CD4-positive, alpha-beta memory T cell (primary cell): ENCODE results near the gene DLG4. TPM values are rescaled to one million over a fixed set of nuclear protein-coding genes. Genes with fewer than 3 reads are reported as not detected.

Experiments used
- CTCF ChIA-PET: fragments of 350-600 bp; sonication (Branson Sonifier 250); formaldehyde crosslinking; loops from one replicate; lab custom pipeline; 2021; ENCODE audit warnings: inconsistent platforms; ENCODE audit not compliant: partially characterized antibody; lab: Charles Lee
- POLR2A ChIA-PET: fragments of 350-600 bp; sonication (Branson Sonifier 250); formaldehyde crosslinking; loops from one replicate; lab custom pipeline; 2021; ENCODE audit not compliant: partially characterized antibody; lab: Charles Lee
- DNase-seq, 5 donors: peaks; one replicate each; pipeline versions ENCODE4 v3.0.0 to v3.0.0-alpha.2; 2020 to 2022; ENCODE audit warnings: mixed read lengths in 1 of 5
- H3K27ac ChIP-seq: one replicate; pipeline ENCODE4 v1.7.0; 2013; ENCODE audit warnings: low read depth, low read length
- H3K27me3 ChIP-seq: 2 replicates; pipeline ENCODE4 v1.7.0; 2013; ENCODE audit warnings: mild to moderate bottlenecking, low read length, moderate library complexity; ENCODE audit not compliant: insufficient read depth
- H3K36me3 ChIP-seq: 2 replicates; pipeline ENCODE4 v1.7.0; 2013; ENCODE audit warnings: mild to moderate bottlenecking, low read length, moderate library complexity; ENCODE audit not compliant: insufficient read depth
- H3K4me1 ChIP-seq: 2 replicates; pipeline ENCODE4 v1.7.0; 2013; ENCODE audit warnings: mild to moderate bottlenecking, low read length, moderate library complexity; ENCODE audit not compliant: insufficient read depth
- H3K4me3 ChIP-seq, 2 donors: one replicate each; pipeline ENCODE4 v1.7.0; 2013; ENCODE audit warnings: low read length in 2 of 2, mild to moderate bottlenecking in 1 of 2
- H3K9me3 ChIP-seq, 2 donors: one replicate each; pipeline ENCODE4 v1.7.0; 2013; ENCODE audit warnings: low read length in 2 of 2, control low read depth in 1 of 2; ENCODE audit not compliant: control insufficient read depth in 1 of 2
- H3K27ac Mint-ChIP-seq, 7 donors: one replicate each; pipeline ENCODE4 v1.8.0; 2020 to 2021; ENCODE audit warnings: mixed read lengths in 7 of 7, mild to moderate bottlenecking in 6 of 7, inconsistent platforms in 3 of 7, moderate library complexity in 3 of 7
- H3K27me3 Mint-ChIP-seq, 2 donors: one replicate each; pipeline ENCODE4 v1.8.0; 2020 to 2021; ENCODE audit warnings: mixed read lengths in 2 of 2
- H3K36me3 Mint-ChIP-seq, 2 donors: one replicate each; pipeline ENCODE4 v1.8.0; 2020 to 2021; ENCODE audit warnings: mixed read lengths in 2 of 2, inconsistent platforms in 1 of 2, mild to moderate bottlenecking in 1 of 2
- H3K4me1 Mint-ChIP-seq, 4 donors: one replicate each; pipeline ENCODE4 v1.8.0; 2020 to 2021; ENCODE audit warnings: mixed read lengths in 4 of 4, mild to moderate bottlenecking in 1 of 4
- H3K4me3 Mint-ChIP-seq, 8 donors: one replicate each; pipeline ENCODE4 v1.8.0; 2020 to 2021; ENCODE audit warnings: mixed read lengths in 8 of 8, mild to moderate bottlenecking in 7 of 8, moderate library complexity in 6 of 8, inconsistent platforms in 3 of 8
- H3K9me3 Mint-ChIP-seq, 8 donors: one replicate each; pipeline ENCODE4 v1.8.0; 2020 to 2021; ENCODE audit warnings: mixed read lengths in 8 of 8, mild to moderate bottlenecking in 5 of 8, inconsistent platforms in 3 of 8, moderate library complexity in 1 of 8
- intact Hi-C: fragments of 100-400 bp; cut with micrococcal nuclease; formaldehyde crosslinking; loops from one replicate; pipeline ENCODE4 v1.15.1; 2023
- polyA plus RNA-seq, 2 donors: library from polyadenylated mRNA; unstranded; fragments of 300-500 nt; fragmentation: Illumina TruSeq; gene quantifications; one replicate each; pipeline ENCODE4 v1.2.3, GENCODE V29; 2021
- total RNA-seq, 2 experiments: library from RNA; stranded (reverse); gene quantifications; one replicate each; pipeline ENCODE4 v1.2.3, GENCODE V29; 2021

The DLG4 gene
- total and polyA plus RNA-seq, 4 experiments from 2014 or later: 0.44 to 7.6 (median 3.9) TPM

DNA sequence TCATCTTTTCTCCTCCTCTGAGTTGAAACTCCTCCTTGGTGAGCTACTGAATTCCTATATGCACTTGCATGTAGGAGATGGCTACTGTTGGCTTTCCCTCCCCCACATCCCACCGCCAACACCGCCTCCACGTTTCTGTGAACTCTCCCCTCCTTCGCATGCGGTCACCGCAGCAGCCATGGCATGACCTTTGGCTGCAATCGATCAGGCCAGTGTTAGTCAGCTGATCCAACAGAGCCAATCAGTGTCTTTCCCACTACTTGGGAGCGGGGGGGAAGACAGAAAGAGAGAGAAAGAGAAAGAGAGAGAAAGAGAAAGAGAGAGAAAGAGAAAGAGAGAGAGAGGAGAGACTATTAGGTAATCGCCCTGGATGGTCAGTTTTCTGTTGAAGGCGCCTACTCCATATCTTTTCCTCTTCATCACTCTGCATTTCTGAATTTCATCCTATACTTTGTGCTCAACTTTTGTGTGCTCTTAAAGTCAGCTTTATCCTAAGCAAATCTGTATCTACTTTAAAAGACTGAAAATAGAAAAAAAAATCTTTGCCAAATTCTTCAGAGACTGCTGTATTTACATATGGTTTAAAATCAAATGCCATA, 63.2 kb downstream of the DLG4 start:
- intact Hi-C loops: no loop called here
- Histone ChIP-seq H3K36me3 (no peaks in the 10 kb centered on the region), H3K4me3 (no peak overlapping the region), H3K9me3 (no peaks in the 10 kb centered on the region), H3K27me3 (no peaks in the 10 kb centered on the region), H3K27ac (no peak overlapping the region), H3K4me1 (no peaks in the 10 kb centered on the region)
- no peak overlapping the region for H3K27ac Mint-ChIP-seq
- H3K4me3 Mint-ChIP-seq: peak overlapping the region in 1 of 8 donors; percentile 7
- peaks cover 0 to 1% (median 0%) of the 10 kb centered on the region in 4 donors for H3K4me1 Mint-ChIP-seq
- POLR2A ChIA-PET: no interaction called here
- H3K27me3 Mint-ChIP-seq: peaks cover 10 to 16% of the 10 kb centered on the region in 2 donors
- no peaks in the 10 kb centered on the region for H3K36me3 Mint-ChIP-seq
- CTCF ChIA-PET: interaction anchor here (0.5 kb wide), 1 partner anchor 21 kb away, joined by 3 read pairs; no protein-coding TSS in a partner anchor
- H3K9me3 Mint-ChIP-seq: no peaks in the 10 kb centered on the region
- DNase-seq: no peak

DNA sequence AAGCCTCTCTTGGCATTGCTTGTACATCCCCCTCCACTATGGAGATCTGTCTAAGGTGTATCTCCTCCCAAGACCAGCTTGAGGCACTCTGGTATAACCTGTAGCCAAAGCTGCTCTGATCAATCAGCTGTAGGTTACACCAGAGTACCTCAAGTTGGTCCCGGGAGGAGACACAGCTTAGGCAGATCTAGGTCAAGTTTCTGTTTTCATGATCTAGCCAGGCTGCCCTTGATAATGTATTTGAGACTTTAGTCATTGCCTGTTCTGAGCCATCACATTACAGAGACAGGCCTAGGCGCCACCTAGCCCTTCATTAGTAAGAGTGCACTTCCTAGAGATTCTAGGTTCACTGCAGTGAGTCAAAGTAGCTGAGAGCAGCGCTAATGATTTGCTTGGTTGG, 71.9 kb downstream of the DLG4 start:
- Mint-ChIP-seq H3K4me1 (peaks cover 0 to 3% (median 0%) of the 10 kb centered on the region in 4 donors), H3K4me3 (no peak overlapping the region), H3K27me3 (peaks cover 0 to 3% of the 10 kb centered on the region in 2 donors), H3K9me3 (no peaks in the 10 kb centered on the region), H3K36me3 (no peaks in the 10 kb centered on the region), H3K27ac (peak overlapping the region in 4 of 7 donors; percentile 18 to 35 (median 26))
- ChIA-PET POLR2A (no interaction called here), CTCF (interaction anchor here (0.6 to 1.4 kb wide), 4 partner anchors 10 to 30 kb away, joined by 3 to 8 read pairs (median 4); no protein-coding TSS in a partner anchor)
- Histone ChIP-seq H3K4me1 (no peaks in the 10 kb centered on the region), H3K9me3 (no peaks in the 10 kb centered on the region), H3K4me3 (no peak overlapping the region), H3K27ac (no peak overlapping the region), H3K27me3 (no peaks in the 10 kb centered on the region), H3K36me3 (no peaks in the 10 kb centered on the region)
- intact Hi-C loops: no loop called here
- no peak for DNase-seq

DNA sequence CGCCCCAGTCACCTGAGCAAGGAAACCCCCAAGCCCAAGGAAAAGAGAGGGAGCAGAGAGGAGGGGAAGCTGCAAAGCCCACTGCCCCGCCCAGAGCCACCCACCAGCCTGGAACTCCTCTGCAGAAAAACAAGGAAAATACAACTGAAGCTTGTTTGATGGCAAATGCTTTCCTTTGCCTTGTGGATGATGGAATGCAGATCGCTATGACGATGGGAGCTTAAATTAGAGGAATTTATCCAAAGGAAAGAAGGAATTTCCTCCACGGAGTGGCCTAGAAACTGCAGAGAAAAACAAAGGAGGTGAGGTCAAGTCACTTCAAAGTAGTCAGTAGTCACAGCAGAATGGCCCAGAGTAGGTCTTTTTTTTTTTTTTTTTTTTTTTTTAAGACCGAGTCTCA, 73.5 kb downstream of the DLG4 start:
- no peak overlapping the region for H3K4me3 Mint-ChIP-seq
- POLR2A ChIA-PET: no interaction called here

DNA sequence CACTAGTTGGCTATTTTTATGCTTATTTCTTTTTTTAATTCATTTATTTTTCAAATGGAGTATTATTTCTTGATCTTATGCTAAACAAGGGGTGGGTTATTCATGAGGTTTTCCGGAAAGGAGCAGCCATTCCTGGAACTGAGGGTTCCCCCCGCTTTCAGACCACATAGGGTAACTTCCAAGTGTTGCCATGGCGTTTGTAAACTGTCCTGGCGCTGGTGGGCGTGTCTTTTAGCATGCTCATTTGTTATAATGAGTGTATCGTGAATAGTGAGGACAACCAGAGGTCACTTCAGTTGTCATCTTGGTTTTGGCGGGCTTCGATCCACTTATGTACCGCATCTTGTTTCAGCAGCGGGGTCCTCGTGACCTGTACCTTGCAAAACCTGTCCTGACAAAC, 75.4 kb downstream of the DLG4 start:
- H3K4me3 Mint-ChIP-seq: no peak overlapping the region
- intact Hi-C loops: no loop called here
- H3K36me3 ChIP-seq: no peaks in the 10 kb centered on the region
- CTCF ChIA-PET: interaction anchor here (13.1 kb wide), 1 partner anchor 96 kb away, joined by 430 read pairs; the partner anchor contains the start of gene SLC16A11
- POLR2A ChIA-PET: interaction anchor here (0.5 kb wide), 1 partner anchor 350 kb away, joined by 3 read pairs; no protein-coding TSS in a partner anchor
- no peak overlapping the region for H3K4me3 ChIP-seq
- no peaks in the 10 kb centered on the region for H3K9me3 ChIP-seq
- no peaks in the 10 kb centered on the region for H3K4me1 ChIP-seq
- peaks cover 0 to 3% (median 0%) of the 10 kb centered on the region in 4 donors for H3K4me1 Mint-ChIP-seq
- H3K9me3 Mint-ChIP-seq: no peaks in the 10 kb centered on the region
- H3K27me3 Mint-ChIP-seq: peaks cover 3 to 6% of the 10 kb centered on the region in 2 donors
- peak overlapping the region in 1 of 7 donors; percentile 7 for H3K27ac Mint-ChIP-seq
- no peaks in the 10 kb centered on the region for H3K27me3 ChIP-seq
- H3K36me3 Mint-ChIP-seq: no peaks in the 10 kb centered on the region
- DNase-seq: no peak
- no peak overlapping the region for H3K27ac ChIP-seq

More for the DNA sequence above, 73.5 kb downstream of the DLG4 start:
- no peak overlapping the region for H3K27ac ChIP-seq
- no peaks in the 10 kb centered on the region for H3K9me3 Mint-ChIP-seq
- no peaks in the 10 kb centered on the region for H3K36me3 ChIP-seq
- intact Hi-C loops: no loop called here
- no peaks in the 10 kb centered on the region for H3K36me3 Mint-ChIP-seq
- H3K27ac Mint-ChIP-seq: no peak overlapping the region
- no peak overlapping the region for H3K4me3 ChIP-seq
- CTCF ChIA-PET: interaction anchor here (1.5 kb wide), 1 partner anchor 9 kb away, joined by 5 read pairs; no protein-coding TSS in a partner anchor
- H3K4me1 ChIP-seq: no peaks in the 10 kb centered on the region
- H3K4me1 Mint-ChIP-seq: peaks cover 0 to 3% (median 0%) of the 10 kb centered on the region in 4 donors
- no peak for DNase-seq
- H3K27me3 ChIP-seq: no peaks in the 10 kb centered on the region
- peaks cover 2 to 5% of the 10 kb centered on the region in 2 donors for H3K27me3 Mint-ChIP-seq
- H3K9me3 ChIP-seq: no peaks in the 10 kb centered on the region

DNA sequence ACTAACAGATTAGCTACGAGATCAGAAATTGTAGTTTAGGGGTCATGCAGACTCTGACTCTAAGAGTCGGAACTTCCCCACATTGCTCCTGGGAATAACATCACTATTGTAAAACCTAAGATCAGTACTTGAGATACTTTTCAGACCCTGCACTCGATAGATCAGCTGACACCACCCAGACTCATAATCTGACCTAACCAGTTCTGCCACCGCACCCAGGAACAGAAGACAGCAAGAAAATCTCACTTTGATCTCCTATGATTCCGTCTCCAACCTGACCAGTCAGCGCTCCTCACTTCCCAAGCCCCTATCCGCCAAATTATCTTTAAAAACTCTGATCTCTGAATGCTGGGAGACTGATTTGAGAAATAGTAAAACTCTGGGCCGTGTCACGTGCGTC, 77.8 kb downstream of the DLG4 start:
- Mint-ChIP-seq H3K9me3 (no peaks in the 10 kb centered on the region), H3K36me3 (no peaks in the 10 kb centered on the region), H3K4me3 (no peak overlapping the region), H3K27me3 (peaks cover 5 to 9% of the 10 kb centered on the region in 2 donors), H3K4me1 (no peaks in the 10 kb centered on the region), H3K27ac (no peak overlapping the region)
- no peaks in the 10 kb centered on the region for H3K36me3 ChIP-seq
- ChIA-PET POLR2A (no interaction called here), CTCF (interaction anchor here (13.1 kb wide), 1 partner anchor 94 kb away, joined by 430 read pairs; the partner anchor contains the start of gene SLC16A11)
- H3K4me1 ChIP-seq: no peaks in the 10 kb centered on the region
- no peak overlapping the region for H3K27ac ChIP-seq
- no peak for DNase-seq
- intact Hi-C loops: no loop called here
- no peak overlapping the region for H3K4me3 ChIP-seq
- no peaks in the 10 kb centered on the region for H3K9me3 ChIP-seq
- no peaks in the 10 kb centered on the region for H3K27me3 ChIP-seq

DNA sequence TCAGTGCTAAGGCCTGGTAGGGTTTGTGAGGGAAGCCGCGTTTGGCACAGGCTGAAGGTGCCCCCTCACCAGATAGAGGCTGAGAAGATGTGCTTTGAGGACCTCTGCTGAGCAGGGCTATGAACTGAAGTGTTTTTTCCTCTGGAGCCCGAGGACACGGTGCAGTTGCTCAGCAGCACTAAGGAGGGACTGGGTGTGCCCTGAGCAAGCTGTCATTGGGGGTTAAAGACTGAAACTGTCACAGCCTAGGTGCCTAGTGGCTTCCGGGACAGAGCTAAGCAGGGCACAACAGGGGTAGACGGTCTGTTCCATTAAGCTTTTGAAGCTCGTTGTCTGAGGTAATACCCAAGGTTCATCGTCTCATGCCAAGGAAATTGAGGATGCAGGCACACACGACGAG, 80.2 kb downstream of the DLG4 start:
- no peaks in the 10 kb centered on the region for H3K9me3 Mint-ChIP-seq
- no peak for DNase-seq
- POLR2A ChIA-PET: interaction anchor here (4.4 kb wide), 1 partner anchor 93 kb away, joined by 39 read pairs; no protein-coding TSS in a partner anchor
- Histone ChIP-seq H3K36me3 (no peaks in the 10 kb centered on the region), H3K9me3 (no peaks in the 10 kb centered on the region), H3K4me3 (no peak overlapping the region), H3K27me3 (no peaks in the 10 kb centered on the region), H3K4me1 (peaks cover 4% of the 10 kb centered on the region), H3K27ac (no peak overlapping the region)
- intact Hi-C loops: loop anchor here (5.0 to 10.0 kb wide), 2 partner anchors 155 to 297 kb away; partner anchors contain the start of gene YBX2
- peaks cover 2 to 6% (median 4%) of the 10 kb centered on the region in 4 donors for H3K4me1 Mint-ChIP-seq
- CTCF ChIA-PET: interaction anchor here (1.2 to 13.1 kb wide), 3 partner anchors 15 to 117 kb away, joined by 3 to 430 read pairs (median 4); partner anchors contain the start of gene SLC16A11
- peak overlapping the region in 1 of 7 donors; percentile 78 for H3K27ac Mint-ChIP-seq
- H3K27me3 Mint-ChIP-seq: peaks cover 7 to 11% of the 10 kb centered on the region in 2 donors
- no peaks in the 10 kb centered on the region for H3K36me3 Mint-ChIP-seq
- H3K4me3 Mint-ChIP-seq: no peak overlapping the region

DNA sequence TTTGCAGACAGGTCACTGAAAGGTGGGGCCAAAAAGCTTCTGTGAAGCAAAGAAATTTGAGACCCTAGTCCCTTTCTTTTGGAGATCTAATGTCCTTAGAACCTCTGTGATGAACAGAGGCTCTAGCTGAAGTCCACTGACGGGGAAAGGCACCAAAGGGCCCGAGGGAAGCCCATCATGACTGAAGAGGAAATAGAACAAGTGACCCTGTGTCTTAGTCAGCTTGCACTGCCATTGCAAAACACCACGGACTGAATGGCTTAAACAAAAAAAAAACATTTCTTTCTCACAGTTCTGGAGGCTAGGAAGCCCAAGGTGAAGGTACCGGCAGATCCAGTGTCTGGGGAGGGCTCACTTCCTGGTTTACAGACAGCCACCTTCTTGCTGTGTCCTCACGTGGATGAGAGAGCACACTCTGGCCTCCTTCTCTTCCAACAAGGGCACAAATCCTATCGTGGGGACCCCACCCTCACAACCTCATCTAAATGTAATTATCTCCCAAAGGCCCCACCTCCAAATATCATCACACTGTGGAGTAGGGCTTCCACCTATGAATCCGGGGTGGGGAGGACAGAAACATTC, 80.7 kb downstream of the DLG4 start:
- no peak overlapping the region for H3K4me3 ChIP-seq
- CTCF ChIA-PET: interaction anchor here (1.1 to 13.1 kb wide), 4 partner anchors 10 to 225 kb away, joined by 3 to 430 read pairs (median 4); partner anchors contain the start of gene SLC16A11
- no peak for DNase-seq
- no peaks in the 10 kb centered on the region for H3K27me3 ChIP-seq
- Mint-ChIP-seq H3K4me3 (no peak overlapping the region), H3K9me3 (no peaks in the 10 kb centered on the region), H3K4me1 (peaks cover 2 to 6% (median 4%) of the 10 kb centered on the region in 4 donors), H3K36me3 (no peaks in the 10 kb centered on the region), H3K27me3 (peaks cover 7 to 11% of the 10 kb centered on the region in 2 donors), H3K27ac (no peak overlapping the region)
- H3K4me1 ChIP-seq: peaks cover 4% of the 10 kb centered on the region
- intact Hi-C loops: loop anchor here (5.0 to 10.0 kb wide), 2 partner anchors 156 to 297 kb away; partner anchors contain the start of gene YBX2
- no peaks in the 10 kb centered on the region for H3K9me3 ChIP-seq
- no peaks in the 10 kb centered on the region for H3K36me3 ChIP-seq
- POLR2A ChIA-PET: interaction anchor here (3.1 to 4.4 kb wide), 2 partner anchors 87 to 92 kb away, joined by 16 to 39 read pairs; no protein-coding TSS in a partner anchor
- H3K27ac ChIP-seq: no peak overlapping the region
